Activated CD4-positive, alpha-beta T cell treated with anti-CD3 and anti-CD28 coated beads, Interleukin-2, amount 50 U/mL, for 1 hour (primary cell): ENCODE results near the gene ABCA2.
"Not testable (repeated sequence)": the region's sequence is repeated elsewhere in the genome, so short reads cannot be mapped to it uniquely, and the experiment has no call there.

ENCODE experiments used
- DNase-seq: peaks from one replicate; pipeline ENCODE4 v3.0.0-alpha.2; 2020

Gene ABCA2

GRCh38 chr9:137044502-137045177, 16.6 kb upstream of the ABCA2 start:
- DNase-seq, result no peak

GRCh38 chr9:137044037-137044436, 16.0 kb upstream of the ABCA2 start:
- no peak for DNase-seq

- DNase-seq, result no peak
Measured at GRCh38 chr9:137042751-137043727, 15.0 kb upstream of the ABCA2 start.

- no peak for DNase-seq
Measured at GRCh38 chr9:137041124-137041523, 13.1 kb upstream of the ABCA2 start.

- no peak for DNase-seq
Measured at GRCh38 chr9:137040568-137040967, 12.5 kb upstream of the ABCA2 start.

- DNase-seq, result no peak
Measured at GRCh38 chr9:137039611-137040366, 11.8 kb upstream of the ABCA2 start.

GRCh38 chr9:137038916-137039315, 10.9 kb upstream of the ABCA2 start:
- no peak for DNase-seq

- no peak for DNase-seq
Measured at GRCh38 chr9:137037483-137037882, 9.4 kb upstream of the ABCA2 start.

- DNase-seq, result no peak
Measured at GRCh38 chr9:137037035-137037434, 9.0 kb upstream of the ABCA2 start.

- DNase-seq, result no peak
Measured at GRCh38 chr9:137035937-137036336, 7.9 kb upstream of the ABCA2 start.

GRCh38 chr9:137035507-137035834, 7.4 kb upstream of the ABCA2 start:
- DNase-seq, result no peak

GRCh38 chr9:137034709-137035506, 6.9 kb upstream of the ABCA2 start:
- peak; percentile 89 for DNase-seq

- no peak for DNase-seq
Measured at GRCh38 chr9:137034039-137034708, 6.1 kb upstream of the ABCA2 start.

GRCh38 chr9:137033481-137033880, 5.4 kb upstream of the ABCA2 start:
- DNase-seq, result not testable (repeated sequence)

GRCh38 chr9:137032858-137033257, 4.8 kb upstream of the ABCA2 start:
- DNase-seq, result no peak

- no peak for DNase-seq
Measured at GRCh38 chr9:137031904-137032640, 4.0 kb upstream of the ABCA2 start, which contains the start of gene FUT7. Gene FUT7, minus strand, starts transcription at chr9:137032088. Its CDS starts 97 bp downstream, at chr9:137031991.

- no peak for DNase-seq
Measured at GRCh38 chr9:137030538-137031527, 2.8 kb upstream of the ABCA2 start.

GRCh38 chr9:137030006-137030405, 2.0 kb upstream of the ABCA2 start:
- DNase-seq, result no peak

GRCh38 chr9:137029058-137029936, 1.3 kb upstream of the ABCA2 start:
- DNase-seq, result peak; percentile 69
